Esophagus squamous epithelium (tissue), 4 donors: ENCODE data around the gene DIRAS2.

Experiments
- POLR2A ChIP-seq, 4 donors: fragments of 450-650 bp; IDR thresholded peaks; one replicate each; pipeline ENCODE4 v1.6.1; 2017; ENCODE audit warnings: antibody characterized with exemption in 4 of 4, mild to moderate bottlenecking in 4 of 4, moderate library complexity in 3 of 4
- TF ChIP-seq, protein P1 (sequence below), 6 experiments: fragments of 450-650 bp in 4 of 6; fragments of 200-600 bp in 2 of 6; sonication (generic) in 2 of 6; IDR thresholded peaks; one replicate each; pipeline ENCODE4 v1.5.1; 2016 to 2019; ENCODE audit warnings: antibody characterized with exemption in 6 of 6, mild to moderate bottlenecking in 4 of 6, moderate library complexity in 4 of 6

DNA sequence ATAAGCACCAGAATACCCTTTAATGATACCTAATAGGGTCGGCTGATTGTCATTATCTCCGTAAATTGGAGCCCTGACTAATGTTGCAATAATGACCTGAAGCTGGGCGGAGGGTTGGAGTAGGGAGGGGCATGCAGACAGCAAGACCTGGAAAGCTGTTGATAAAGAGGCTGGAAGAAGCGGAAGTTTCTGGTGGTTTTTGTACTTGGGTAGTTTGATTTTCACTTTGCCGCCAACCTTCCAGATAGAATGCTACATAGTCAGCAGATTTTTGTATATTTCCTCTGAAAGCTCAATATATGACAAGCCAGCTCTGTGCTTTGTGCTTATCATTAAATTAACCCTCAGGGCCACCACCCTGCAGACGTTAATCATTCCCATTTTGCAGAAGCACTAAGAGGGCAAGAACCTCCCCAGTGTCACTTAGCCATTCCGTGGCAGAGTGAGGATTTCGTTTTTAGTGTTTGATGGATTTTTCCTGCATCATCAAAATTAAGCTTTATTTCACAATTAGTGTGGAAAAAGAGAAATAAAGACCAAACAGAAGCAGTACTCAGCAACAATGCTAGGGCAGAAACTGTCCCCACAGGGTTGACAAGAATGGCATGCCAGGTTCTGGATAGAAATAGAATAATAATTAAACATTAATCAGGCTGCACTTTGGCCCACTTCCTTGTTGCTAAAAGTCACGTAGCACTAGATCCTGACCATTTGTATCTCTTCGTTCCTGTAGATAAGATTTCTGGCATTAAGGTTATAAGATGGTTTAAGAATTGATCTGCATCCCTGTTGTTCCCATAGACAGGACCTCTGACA, 34.7 kb downstream of the DIRAS2 start:
- no peak for TF ChIP-seq POLR2A (IDR thresholded peaks at IDR 0.05)
- TF ChIP-seq, protein P1, sequence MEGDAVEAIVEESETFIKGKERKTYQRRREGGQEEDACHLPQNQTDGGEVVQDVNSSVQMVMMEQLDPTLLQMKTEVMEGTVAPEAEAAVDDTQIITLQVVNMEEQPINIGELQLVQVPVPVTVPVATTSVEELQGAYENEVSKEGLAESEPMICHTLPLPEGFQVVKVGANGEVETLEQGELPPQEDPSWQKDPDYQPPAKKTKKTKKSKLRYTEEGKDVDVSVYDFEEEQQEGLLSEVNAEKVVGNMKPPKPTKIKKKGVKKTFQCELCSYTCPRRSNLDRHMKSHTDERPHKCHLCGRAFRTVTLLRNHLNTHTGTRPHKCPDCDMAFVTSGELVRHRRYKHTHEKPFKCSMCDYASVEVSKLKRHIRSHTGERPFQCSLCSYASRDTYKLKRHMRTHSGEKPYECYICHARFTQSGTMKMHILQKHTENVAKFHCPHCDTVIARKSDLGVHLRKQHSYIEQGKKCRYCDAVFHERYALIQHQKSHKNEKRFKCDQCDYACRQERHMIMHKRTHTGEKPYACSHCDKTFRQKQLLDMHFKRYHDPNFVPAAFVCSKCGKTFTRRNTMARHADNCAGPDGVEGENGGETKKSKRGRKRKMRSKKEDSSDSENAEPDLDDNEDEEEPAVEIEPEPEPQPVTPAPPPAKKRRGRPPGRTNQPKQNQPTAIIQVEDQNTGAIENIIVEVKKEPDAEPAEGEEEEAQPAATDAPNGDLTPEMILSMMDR (IDR thresholded peaks at IDR 0.05), result no peak
